Raji (cell line): ENCODE results near the gene PRSS16.

Source experiments
- POLR2A ChIP-seq: IDR thresholded peaks from 2 replicates; pipeline ENCODE4 v1.6.1; 2011; ENCODE audit warnings: low read depth, low read length, control low read depth; ENCODE audit not compliant: insufficient read depth

The PRSS16 gene

GRCh38 chr6:27237089-27237803 is 10.3 kb upstream of the PRSS16 start:
- TF ChIP-seq POLR2A, result no peak

GRCh38 chr6:27238010-27238983 is 9.2 kb upstream of the PRSS16 start:
- no peak for TF ChIP-seq POLR2A

DNA sequence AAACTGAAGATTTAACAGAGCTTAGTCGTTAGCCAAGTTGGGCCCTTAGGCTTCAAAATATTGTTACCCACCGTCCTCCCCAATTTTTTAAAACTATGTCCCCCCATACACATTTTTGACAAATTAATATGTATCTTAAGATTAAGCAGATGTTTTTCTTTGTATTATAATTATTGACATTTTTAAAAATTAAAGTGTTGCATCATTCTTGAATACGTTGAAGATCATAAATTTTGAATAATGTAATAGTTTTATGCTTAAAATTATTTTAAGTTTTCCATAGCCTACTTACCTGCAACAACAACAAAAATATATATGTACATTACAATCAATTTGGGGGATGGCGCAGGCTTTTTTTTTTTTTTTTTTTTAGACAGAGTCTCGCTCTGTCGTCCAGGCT is 8.2 kb upstream of the PRSS16 start:
- no peak for TF ChIP-seq POLR2A

GRCh38 chr6:27241443-27241842 is 6.1 kb upstream of the PRSS16 start:
- no peak for TF ChIP-seq POLR2A

- TF ChIP-seq POLR2A, result no peak
These were observed 4.8 kb upstream of the PRSS16 start for GRCh38 chr6:27242589-27243265.

DNA sequence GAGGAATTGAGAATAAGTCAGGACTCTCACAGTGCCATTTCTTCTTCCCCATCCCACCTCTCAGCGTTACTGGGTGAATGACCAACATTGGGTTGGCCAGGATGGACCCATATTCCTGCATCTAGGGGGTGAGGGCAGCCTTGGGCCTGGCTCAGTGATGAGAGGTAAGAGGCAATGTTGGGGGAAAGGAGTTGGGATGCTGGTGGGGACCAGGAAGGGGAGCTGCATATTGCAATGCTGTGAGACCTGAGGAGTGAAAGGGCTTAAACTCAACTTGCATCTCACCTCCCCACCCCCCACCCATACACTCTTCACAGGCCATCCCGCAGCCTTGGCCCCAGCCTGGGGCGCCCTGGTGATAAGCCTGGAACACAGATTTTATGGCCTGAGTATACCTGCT is 1.3 kb downstream of the PRSS16 start:
- TF ChIP-seq POLR2A, result no peak

- TF ChIP-seq POLR2A, result no peak
These were observed 3.0 kb downstream of the PRSS16 start for GRCh38 chr6:27250277-27251111.

DNA sequence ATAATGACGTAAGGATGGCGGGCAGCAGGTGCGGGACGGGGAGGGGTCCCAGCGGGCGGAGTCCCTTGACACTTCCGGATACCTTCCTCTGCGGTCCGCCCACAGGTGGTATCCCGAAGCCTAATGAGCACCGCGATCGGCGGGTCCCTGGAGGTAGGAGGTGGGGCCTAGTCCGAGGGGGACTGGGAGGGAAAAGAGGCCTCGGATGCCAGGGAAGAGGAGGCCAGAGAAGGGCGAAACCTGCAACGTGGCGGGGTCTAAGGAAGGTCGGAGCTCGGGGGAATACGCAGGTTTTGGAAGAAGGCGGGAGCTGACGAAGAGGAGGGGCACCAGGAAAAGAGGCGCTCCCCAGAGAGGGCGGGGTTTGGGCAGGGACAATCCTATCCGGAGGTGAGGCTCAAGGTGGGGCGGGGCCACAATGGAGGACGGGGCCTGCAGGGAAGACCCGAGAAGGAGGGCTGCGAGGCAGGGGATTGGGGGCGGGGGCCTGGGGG is 3.7 kb downstream of the PRSS16 start:
- no peak for TF ChIP-seq POLR2A

GRCh38 chr6:27251606-27252251 is 4.2 kb downstream of the PRSS16 start:
- TF ChIP-seq POLR2A, result no peak

GRCh38 chr6:27254566-27254965 is 7.1 kb downstream of the PRSS16 start:
- TF ChIP-seq POLR2A, result no peak

DNA sequence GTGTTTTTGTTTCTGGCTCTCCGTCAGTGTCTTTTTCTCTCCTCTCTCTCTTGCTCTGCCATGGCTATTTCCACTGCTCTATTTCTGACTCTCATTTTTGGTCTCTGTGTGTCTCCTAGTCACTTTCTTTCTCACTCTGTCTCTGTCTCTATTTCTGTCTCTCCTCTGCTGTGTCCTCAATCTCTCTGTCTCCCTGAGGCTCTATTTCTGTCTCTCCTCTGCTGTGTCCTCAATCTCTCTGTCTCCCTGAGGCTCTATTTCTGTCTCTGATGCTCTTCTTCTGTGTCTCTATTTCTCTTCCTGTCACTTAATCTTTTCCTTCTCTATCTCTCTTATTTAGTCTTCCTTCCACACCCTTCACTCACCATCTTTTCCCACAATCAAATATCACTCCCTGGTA is 8.4 kb downstream of the PRSS16 start:
- TF ChIP-seq POLR2A, result no peak

DNA sequence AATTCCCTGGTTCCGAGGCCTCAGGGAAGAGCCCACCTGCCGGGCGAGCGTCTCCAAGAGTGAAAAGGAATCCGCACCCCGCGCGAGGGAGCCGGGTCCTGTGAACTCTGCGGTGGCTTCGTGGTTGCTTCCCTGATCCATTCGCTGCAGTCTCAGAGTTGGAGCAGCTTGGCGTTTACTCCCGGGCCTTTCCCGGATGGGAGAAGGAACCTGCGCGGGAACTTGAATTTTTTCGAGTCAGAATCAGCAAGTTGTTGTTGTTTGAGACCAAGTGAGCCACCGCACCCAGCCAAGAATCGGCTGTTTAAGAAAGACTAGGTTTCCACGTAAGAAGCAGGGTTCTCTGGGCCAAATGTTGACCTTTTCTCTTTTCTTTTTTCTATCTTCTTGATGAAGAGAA is 12.9 kb downstream of the PRSS16 start:
- no peak for TF ChIP-seq POLR2A

DNA sequence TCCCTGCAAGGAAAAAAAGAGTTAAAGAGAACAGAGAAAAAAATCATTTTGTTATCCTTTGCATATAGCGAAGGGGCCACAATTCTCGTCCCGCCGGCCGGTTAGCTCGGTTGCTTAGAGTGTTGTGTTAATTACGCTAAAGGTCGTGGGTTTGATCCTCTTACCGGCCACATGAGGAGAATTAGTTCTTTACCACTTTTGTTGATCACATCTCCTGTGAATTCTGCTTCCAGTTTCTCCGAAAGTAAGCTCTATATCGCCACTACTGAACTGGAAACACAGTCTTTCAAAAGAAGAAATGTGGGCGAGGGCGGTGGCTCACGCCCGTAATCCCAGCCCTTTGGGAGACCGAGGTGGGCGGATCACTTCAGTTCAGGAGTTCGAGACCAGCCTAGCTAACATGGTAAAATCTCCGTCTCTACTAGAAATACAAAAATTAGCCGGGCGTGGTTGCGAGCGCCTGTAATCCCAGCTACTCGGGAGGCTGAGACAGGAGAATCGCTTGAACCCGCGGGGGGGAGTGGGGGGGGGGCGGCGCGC is 13.4 kb downstream of the PRSS16 start:
- no peak for TF ChIP-seq POLR2A

GRCh38 chr6:27263886-27264285 is 16.4 kb downstream of the PRSS16 start:
- TF ChIP-seq POLR2A, result no peak
